Measurements from ENCODE around the gene ANKRD28. TPM values are rescaled to one million over a fixed set of nuclear protein-coding genes. Genes with fewer than 3 reads are reported as not detected.

Gene ANKRD28
- total and polyA plus RNA-seq, 2 of the 8 experiments (the other 6 are each of a cell fraction or from before 2014, with no cell fraction given), result 39.1 to 61.7 TPM

- no peak overlapping the region for H2AK5ac ChIP-seq (ENCODE audit: low read depth, low read length)
- H3K23ac ChIP-seq (ENCODE audit: insufficient read length), result no peak overlapping the region
- H3K4ac ChIP-seq (replicated peaks; ENCODE audit: insufficient read length, low read depth, low read length), result no peak overlapping the region
- no peak overlapping the region for H3K4me3 ChIP-seq (ENCODE audit: extremely low read depth in 1 of 4, insufficient read depth in 2 of 4, low read depth in 3 of 4, low read length in 4 of 4)
- H3K4me2 ChIP-seq (ENCODE audit: insufficient read depth in 1 of 2, low read depth in 2 of 2, low read length in 2 of 2), result no peak overlapping the region
- peaks cover 0 to 7% (median 4%) of the 10 kb centered on the region in 4 experiments; a peak in 4 of 7 replicates for H3K4me1 ChIP-seq (replicated peaks in 1 of 4; ENCODE audit: control insufficient read depth in 3 of 4, insufficient read depth in 4 of 4, low read length in 3 of 4)
- FAIRE-seq (no peak), DNase-seq (ENCODE audit: low read depth in 1 of 2, low spot score in 2 of 2) (no peak)
- H3K18ac ChIP-seq (ENCODE audit: extremely low read depth, low read length), result no peak overlapping the region
- CTCF ChIA-PET (ENCODE audit: partially characterized antibody), result interaction anchor here (0.7 kb wide), 1 partner anchor 51 kb away, joined by 3 read pairs; no protein-coding TSS in a partner anchor
- H4K20me1 ChIP-seq (replicated peaks in 1 of 2; ENCODE audit: control insufficient read depth in 1 of 2, insufficient read depth in 2 of 2, low read length in 2 of 2), result no peaks in the 10 kb centered on the region
- H3K56ac ChIP-seq (replicated peaks; ENCODE audit: insufficient read length, low read depth, low read length), result no peak overlapping the region
- H2BK20ac ChIP-seq (ENCODE audit: low read length), result no peak overlapping the region
- POLR2A ChIA-PET (ENCODE audit: partially characterized antibody), result no interaction called here
- no peaks in the 10 kb centered on the region for H3K79me1 ChIP-seq (ENCODE audit: low read depth, low read length)
- H2AFZ ChIP-seq (ENCODE audit: low read length), result no peak overlapping the region
- no peak overlapping the region for H4K91ac ChIP-seq (replicated peaks; ENCODE audit: insufficient read length, low read length)
- H3K27me3 ChIP-seq (replicated peaks in 1 of 4; ENCODE audit: control insufficient read depth in 3 of 4, extremely low read depth in 1 of 4, insufficient read depth in 3 of 4, low read length in 3 of 4), result no peaks in the 10 kb centered on the region
- no peak overlapping the region for H2BK15ac ChIP-seq (ENCODE audit: low read length)
- peaks cover 0 to 51% of the 10 kb centered on the region in 2 experiments; a peak in 2 of 4 replicates for H3K79me2 ChIP-seq (ENCODE audit: control insufficient read depth in 1 of 2, insufficient read depth in 2 of 2, low read length in 2 of 2)
- no peak overlapping the region for H3K27ac ChIP-seq (ENCODE audit: low read depth, low read length)
- H3K14ac ChIP-seq (ENCODE audit: insufficient read length), result no peak overlapping the region
- H4K8ac ChIP-seq (ENCODE audit: extremely low read depth, insufficient read depth, low read length), result no peak overlapping the region
- H2BK5ac ChIP-seq (ENCODE audit: low read depth, low read length), result no peak overlapping the region
- H2BK12ac ChIP-seq (ENCODE audit: low read depth, low read length), result no peak overlapping the region
- no peaks in the 10 kb centered on the region for H3K9me3 ChIP-seq (ENCODE audit: insufficient read depth in 2 of 2, low read depth in 1 of 2, low read length in 1 of 2)
- H3K36me3 ChIP-seq (ENCODE audit: control insufficient read depth in 2 of 4, insufficient read depth in 4 of 4, low read length in 3 of 4), result no peaks in the 10 kb centered on the region
- no peaks in the 10 kb centered on the region for H3K23me2 ChIP-seq (ENCODE audit: low read depth, low read length)
- 94% methylated on average over 2 of the region's 2 CpGs; no CpG with 5 or more reads in 1 of the 2 experiments for WGBS, 2 experiments (ENCODE audit: extremely low coverage in 1 of 2, insufficient coverage in 1 of 2, insufficient read length in 1 of 2, insufficient replicate concordance in 2 of 2, low coverage in 1 of 2, low lambda C conversion rate in 2 of 2, missing lambda C conversion rate in 1 of 2)
- no peak overlapping the region for H2BK120ac ChIP-seq (replicated peaks; ENCODE audit: low read depth, low read length)
- no peak overlapping the region for H3K9ac ChIP-seq (replicated peaks in 1 of 4; ENCODE audit: extremely low read depth in 1 of 4, low read depth in 3 of 4, low read length in 3 of 4)
- no peak overlapping the region for H4K5ac ChIP-seq (ENCODE audit: insufficient read length, low read depth, low read length)
These were observed 2.7 kb downstream of the ANKRD28 start for GRCh38 chr3:15794842-15795650.
